ENCODE measurements around the gene CDH22. TPM values are rescaled to one million over a fixed set of nuclear protein-coding genes. Genes with fewer than 3 reads are reported as not detected.

Gene CDH22
- total RNA-seq, 6 experiments from 2014 or later = not detected

- peaks cover 0 to 7% (median 2%) of the 10 kb centered on the region in 4 donors for H3K4me1 ChIP-seq
- H3K4me3 ChIP-seq = no peak overlapping the region
- no peak for DNase-seq
- TF ChIP-seq CTCF (IDR thresholded peaks at IDR 0.05) = no peak
- TF ChIP-seq POLR2A (IDR thresholded peaks at IDR 0.05) = no peak
- no peak overlapping the region for H3K27ac ChIP-seq
- peaks cover 0 to 5% (median 0%) of the 10 kb centered on the region in 4 donors for H3K36me3 ChIP-seq
- intact Hi-C loops (cut with DNase I) = loop anchor here in 1 of 2 donors (10.0 kb wide), 2 partner anchors 47 to 217 kb away; partner anchors contain the start of gene CDH22
- ATAC-seq = no peak
- WGBS (ENCODE audit: insufficient coverage, low coverage, low lambda C conversion rate, missing lambda C conversion rate) = 80% methylated on average over 1 of the region's 7 CpGs
- no peaks in the 10 kb centered on the region for H3K9me3 ChIP-seq
- H3K27me3 ChIP-seq = no peaks in the 10 kb centered on the region
Observed at GRCh38 chr20:46351357-46352058, 43.2 kb upstream of the CDH22 start.

- intact Hi-C loops (cut with DNase I) = loop anchor here in 1 of 2 donors (10.0 kb wide), 2 partner anchors 46 to 216 kb away; partner anchors contain the start of gene CDH22
- Histone ChIP-seq H3K4me1 (peaks cover 0 to 5% (median 2%) of the 10 kb centered on the region in 4 donors), H3K4me3 (no peak overlapping the region), H3K36me3 (peaks cover 0 to 5% (median 0%) of the 10 kb centered on the region in 4 donors), H3K27ac (no peak overlapping the region), H3K27me3 (no peaks in the 10 kb centered on the region), H3K9me3 (no peaks in the 10 kb centered on the region)
- TF ChIP-seq POLR2A (IDR thresholded peaks at IDR 0.05) = no peak
- TF ChIP-seq CTCF (IDR thresholded peaks at IDR 0.05) = no peak
- no peak for ATAC-seq
- no peak for DNase-seq
- no CpG with 5 or more reads among the region's 8 CpGs for WGBS (ENCODE audit: insufficient coverage, low coverage, low lambda C conversion rate, missing lambda C conversion rate)
Observed at GRCh38 chr20:46350986-46351267, 42.6 kb upstream of the CDH22 start.

DNA sequence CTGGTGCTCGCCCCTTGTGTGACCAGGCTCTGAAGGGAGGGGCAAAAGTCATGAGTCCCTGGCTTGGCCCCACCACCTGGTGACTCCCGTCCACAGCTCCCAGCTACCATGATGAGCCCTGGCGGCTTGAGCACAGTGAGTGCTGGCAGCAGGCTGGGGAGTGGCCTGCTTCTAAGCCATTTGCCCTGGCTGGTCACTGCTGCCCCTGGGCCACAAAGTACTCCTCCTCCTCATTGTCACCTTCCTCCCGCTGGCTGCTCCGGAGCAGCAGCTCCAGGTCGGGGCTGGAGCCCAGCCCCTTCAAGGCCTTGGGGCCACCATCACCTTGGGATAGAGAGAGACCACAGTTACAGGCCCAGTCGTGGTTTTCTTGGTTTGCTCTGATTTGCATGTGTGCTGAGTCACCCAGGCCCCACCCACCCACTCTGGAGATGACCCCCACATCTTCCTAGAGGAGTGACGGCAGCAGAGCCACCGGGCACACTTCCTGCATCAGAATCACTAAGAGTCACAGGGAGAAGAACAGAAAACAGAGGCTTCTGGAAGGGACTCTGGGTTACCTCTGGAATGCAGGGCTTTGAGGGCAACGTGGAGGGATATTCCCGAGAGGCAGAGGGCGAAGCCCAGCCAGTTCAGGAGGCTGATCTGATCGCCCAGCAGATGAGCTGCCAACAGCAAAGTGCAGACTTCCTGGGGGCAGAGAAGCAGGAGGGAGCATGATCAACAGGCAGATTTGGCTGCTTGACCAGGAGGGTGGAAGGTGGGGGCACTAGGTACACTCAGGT, 42.1 kb upstream of the CDH22 start:
- DNase-seq (no peak), ATAC-seq (peak in 1 of 4 donors; percentile 11)
- TF ChIP-seq POLR2A (IDR thresholded peaks at IDR 0.05) = no peak
- TF ChIP-seq CTCF (IDR thresholded peaks at IDR 0.05) = no peak
- no peaks in the 10 kb centered on the region for H3K27me3 ChIP-seq
- 67% methylated on average over 5 of the region's 13 CpGs for WGBS (ENCODE audit: insufficient coverage, low coverage, low lambda C conversion rate, missing lambda C conversion rate)
- peaks cover 0 to 5% (median 0%) of the 10 kb centered on the region in 4 donors for H3K36me3 ChIP-seq
- H3K27ac ChIP-seq = no peak overlapping the region
- intact Hi-C loops (cut with DNase I) = loop anchor here in 1 of 2 donors (10.0 kb wide), 2 partner anchors 46 to 216 kb away; partner anchors contain the start of gene CDH22
- no peaks in the 10 kb centered on the region for H3K9me3 ChIP-seq
- no peak overlapping the region for H3K4me3 ChIP-seq
- H3K4me1 ChIP-seq = peaks cover 0 to 5% (median 2%) of the 10 kb centered on the region in 4 donors

- 90% methylated on average over 2 of the region's 4 CpGs for WGBS (ENCODE audit: insufficient coverage, low coverage, low lambda C conversion rate, missing lambda C conversion rate)
- ATAC-seq (no peak), DNase-seq (no peak)
- TF ChIP-seq POLR2A (IDR thresholded peaks at IDR 0.05) (no peak), CTCF (IDR thresholded peaks at IDR 0.05) (no peak)
- Histone ChIP-seq H3K4me1 (peaks cover 0 to 5% (median 2%) of the 10 kb centered on the region in 4 donors), H3K9me3 (no peaks in the 10 kb centered on the region), H3K27ac (no peak overlapping the region), H3K4me3 (no peak overlapping the region), H3K27me3 (no peaks in the 10 kb centered on the region), H3K36me3 (peaks cover 0 to 5% (median 0%) of the 10 kb centered on the region in 4 donors)
- intact Hi-C loops (cut with DNase I) = loop anchor here in 1 of 2 donors (10.0 kb wide), 2 partner anchors 45 to 215 kb away; partner anchors contain the start of gene CDH22
Observed at GRCh38 chr20:46349742-46350056, 41.4 kb upstream of the CDH22 start.

Measured in right lobe of liver (tissue), 6 donors.